IMR-90 (cell line): ENCODE measurements around the gene ZNF821. TPM values are rescaled to one million over a fixed set of nuclear protein-coding genes. Genes with fewer than 3 reads are reported as not detected.
A peak's percentile ranks its signal among the peaks of the same experiment; 100 is the strongest.

ENCODE experiments used
- ATAC-seq: fragments of 200-7000 bp; cut with Tn5 transposase; 2 replicates; pipeline ENCODE4 v1.9.1; 2020; ENCODE audit warnings: low read depth, mild to moderate bottlenecking, moderate library complexity
- BruUV-seq: library from RNA; stranded (reverse); fragments of 400-500 nt; replicated peaks from 2 replicates; lab custom pipeline; 2021; lab: Mats Ljungman, UMichigan
- CTCF ChIA-PET: fragments of 300-600 bp; formaldehyde crosslinking; extraction: SDS; loops from one replicate; lab custom pipeline; 2021; ENCODE audit warnings: antibody characterized with exemption; lab: Yijun Ruan, JAX
- POLR2A ChIA-PET: fragments of 300-600 bp; sonication (Branson Sonifier 250); formaldehyde crosslinking; loops from one replicate; lab custom pipeline; 2022; ENCODE audit warnings: antibody characterized with exemption; ENCODE audit not compliant: unreplicated experiment; lab: Charles Lee
- DNase-seq: peaks from one replicate; pipeline ENCODE4 v3.0.0; 2013
- H2AFZ ChIP-seq: replicated peaks from 2 replicates; pipeline ENCODE3; 2013; ENCODE audit warnings: low read length, mild to moderate bottlenecking; ENCODE audit not compliant: poor library complexity
- H2AK5ac ChIP-seq: 2 replicates; pipeline ENCODE4 v1.6.1; 2013; ENCODE audit warnings: low read depth, low read length, inconsistent platforms
- H2AK9ac ChIP-seq: replicated peaks from 2 replicates; pipeline ENCODE3; 2013; ENCODE audit warnings: mild to moderate bottlenecking, low read depth, low read length, moderate library complexity; ENCODE audit not compliant: poor library complexity
- H2BK120ac ChIP-seq: 2 replicates; pipeline ENCODE4 v1.6.1; 2013; ENCODE audit warnings: low read depth, low read length, inconsistent platforms
- H2BK15ac ChIP-seq: 3 replicates; pipeline ENCODE4 v1.6.1; 2013; ENCODE audit warnings: low read depth, low read length, inconsistent platforms
- H2BK20ac ChIP-seq: 2 replicates; pipeline ENCODE4 v1.6.1; 2013; ENCODE audit warnings: low read depth, mild to moderate bottlenecking, inconsistent platforms, low read length, moderate library complexity
- H2BK5ac ChIP-seq: 2 replicates; pipeline ENCODE4 v1.6.1; 2013; ENCODE audit warnings: mild to moderate bottlenecking, low read depth, low read length, inconsistent platforms; ENCODE audit not compliant: poor library complexity, severe bottlenecking
- H3K14ac ChIP-seq: replicated peaks from 2 replicates; pipeline ENCODE4 v1.6.1; 2013; ENCODE audit warnings: low read depth, low read length, inconsistent platforms
- H3K18ac ChIP-seq: 2 replicates; pipeline ENCODE4 v1.6.1; 2013; ENCODE audit warnings: low read depth, low read length, control low read depth
- H3K23ac ChIP-seq: 2 replicates; pipeline ENCODE4 v1.6.1; 2013; ENCODE audit warnings: low read depth, low read length, inconsistent platforms
- H3K27ac ChIP-seq: 2 replicates; pipeline ENCODE4 v1.5.1; 2013; ENCODE audit warnings: mild to moderate bottlenecking, control low read depth, low read length; ENCODE audit not compliant: insufficient read depth
- H3K27me3 ChIP-seq: 2 replicates; pipeline ENCODE4 v1.6.1; 2013; ENCODE audit warnings: low read length; ENCODE audit not compliant: control insufficient read depth, insufficient read depth
- H3K36me3 ChIP-seq: 2 replicates; pipeline ENCODE4 v1.6.1; 2013; ENCODE audit warnings: low read length, mixed read lengths; ENCODE audit not compliant: control insufficient read depth, insufficient read depth
- H3K4ac ChIP-seq: 2 replicates; pipeline ENCODE4 v1.6.1; 2013; ENCODE audit warnings: low read depth, low read length, inconsistent platforms
- H3K4me1 ChIP-seq: 2 replicates; pipeline ENCODE4 v1.6.1; 2013; ENCODE audit warnings: low read length, mixed read lengths; ENCODE audit not compliant: control insufficient read depth, insufficient read depth
- H3K4me2 ChIP-seq: 2 replicates; pipeline ENCODE4 v1.6.1; 2013; ENCODE audit warnings: low read depth, mild to moderate bottlenecking, control low read depth, low read length, moderate library complexity
- H3K4me3 ChIP-seq: 2 replicates; pipeline ENCODE4 v1.5.1; 2013; ENCODE audit warnings: low read depth, mild to moderate bottlenecking, control low read depth, low read length, moderate library complexity; ENCODE audit not compliant: insufficient read depth
- H3K56ac ChIP-seq: 2 replicates; pipeline ENCODE4 v1.6.1; 2013; ENCODE audit warnings: low read length, inconsistent platforms; ENCODE audit not compliant: insufficient read depth; ENCODE audit errors: extremely low read depth
- H3K79me1 ChIP-seq, 2 experiments: 2 replicates each; pipeline ENCODE4 v1.6.1; 2013; ENCODE audit warnings: low read length in 2 of 2, inconsistent platforms in 1 of 2, low read depth in 1 of 2
- H3K9ac ChIP-seq: 2 replicates; pipeline ENCODE4 v1.6.1; 2013; ENCODE audit warnings: low read depth, low read length, control low read depth
- H3K9me1 ChIP-seq: 2 replicates; pipeline ENCODE4 v1.6.1; 2013; ENCODE audit warnings: low read length, inconsistent platforms; ENCODE audit not compliant: insufficient read depth
- H3K9me3 ChIP-seq: 2 replicates; pipeline ENCODE4 v1.6.1; 2013; ENCODE audit warnings: low read length; ENCODE audit not compliant: control insufficient read depth, insufficient read depth
- H4K20me1 ChIP-seq: 2 replicates; pipeline ENCODE4 v1.6.1; 2013; ENCODE audit warnings: low read length, inconsistent platforms; ENCODE audit not compliant: insufficient read depth
- H4K5ac ChIP-seq: 2 replicates; pipeline ENCODE4 v1.6.1; 2013; ENCODE audit warnings: mild to moderate bottlenecking, low read depth, low read length, control low read depth
- H4K8ac ChIP-seq, 2 experiments: 2 replicates each; pipeline ENCODE4 v1.6.1; 2013; ENCODE audit warnings: low read depth in 2 of 2, low read length in 2 of 2, control low read depth in 1 of 2, inconsistent platforms in 1 of 2
- H4K91ac ChIP-seq: 2 replicates; pipeline ENCODE4 v1.6.1; 2013; ENCODE audit warnings: low read depth, low read length, inconsistent platforms; ENCODE audit not compliant: insufficient read depth
- BHLHE40 ChIP-seq: fragments of 150-350 bp; IDR thresholded peaks from 2 replicates; pipeline ENCODE4 v1.6.1; 2016; ENCODE audit warnings: mild to moderate bottlenecking, low read depth, low read length
- CHD1 ChIP-seq: IDR thresholded peaks from 2 replicates; pipeline ENCODE4 v1.6.1; 2012; ENCODE audit warnings: low read depth, low read length, improper control_type of control experiment
- RCOR1 ChIP-seq: IDR thresholded peaks from 2 replicates; pipeline ENCODE4 v1.6.1; 2012; ENCODE audit warnings: mild to moderate bottlenecking, low read length, improper control_type of control experiment; ENCODE audit not compliant: insufficient replicate concordance
- WGBS, 2 experiments: methylation state at CpG; one replicate each; pipeline versions ENCODE4 v1.1.5 to v1.1.7; 2013; ENCODE audit warnings: missing lambda C conversion rate in 2 of 2; ENCODE audit not compliant: insufficient read length in 1 of 2; ENCODE audit errors: extremely low coverage in 2 of 2; 5-methylcytosine and 5-hydroxymethylcytosine counted together
- dilution Hi-C: fragments of 300-500 bp; cut with HindIII; formaldehyde crosslinking; loops from one replicate; pipeline ENCODE4 v1.14.3; 2018; ENCODE audit warnings: low sequenced_read_pairs; ENCODE audit not compliant: unreplicated experiment
- in situ Hi-C: fragments of 300-500 bp; cut with MboI; formaldehyde crosslinking; loops from 3 replicates; pipeline ENCODE4 v1.14.3; 2019; ENCODE audit warnings: low sequenced_read_pairs, inconsistent platforms, mixed read lengths
- intact Hi-C: fragments of 100-400 bp; cut with micrococcal nuclease; formaldehyde crosslinking; loops from 2 replicates; pipeline ENCODE4 v1.10.0; 2022
- polyA plus RNA-seq, 3 experiments: library from polyadenylated mRNA; depleted of rRNA; stranded (reverse); fragments of >200 nt; gene quantifications; 2 replicates each; pipeline ENCODE4 v1.2.3, GENCODE V29; 2012; ENCODE audit warnings: low replicate concordance in 1 of 3
- total RNA-seq: library from RNA; depleted of rRNA; stranded (reverse); fragments of >200 nt; gene quantifications from 2 replicates; pipeline ENCODE4 v1.2.3, GENCODE V29; 2012

Gene ZNF821
- total and polyA plus RNA-seq, 2 of the 4 experiments (the other 2 are of a cell fraction) = 5.9 to 6.0 TPM

DNA sequence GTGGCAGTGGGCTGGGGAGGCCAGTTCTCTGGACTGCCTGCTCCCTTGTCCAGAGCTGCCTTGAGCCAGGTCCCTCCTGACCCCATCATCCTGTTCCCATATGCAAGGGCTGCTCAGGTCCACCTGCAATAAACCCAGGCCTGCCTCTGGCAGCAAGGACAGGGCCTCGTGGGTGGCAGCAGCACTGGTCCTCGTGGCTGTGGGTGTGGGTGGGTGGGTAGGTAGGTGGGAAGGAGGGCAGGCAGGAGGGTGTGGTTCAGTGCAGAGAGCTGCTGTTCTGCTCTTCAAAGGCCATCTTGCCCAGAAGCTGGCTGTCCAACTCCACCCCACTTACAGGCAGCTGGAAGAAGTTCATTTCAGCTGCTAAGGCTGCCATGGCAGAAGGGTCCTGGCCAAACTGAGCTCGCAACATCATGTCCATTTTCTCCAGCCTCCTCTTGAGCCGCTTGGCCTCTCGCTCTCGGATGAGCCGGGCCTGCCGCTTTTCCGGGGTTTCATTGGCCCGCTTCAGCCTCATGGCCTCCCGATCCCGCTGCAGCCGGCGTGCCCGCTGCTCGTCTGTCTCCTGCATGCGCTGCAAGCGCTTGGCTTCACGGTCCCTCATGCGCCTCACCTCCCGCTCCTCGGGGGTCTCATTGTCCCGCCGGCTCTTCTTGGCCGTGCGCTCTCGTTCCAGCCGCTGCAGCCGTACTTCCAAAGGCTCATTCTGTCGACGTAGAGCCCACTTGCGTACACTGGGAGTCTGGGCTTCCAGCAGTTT lies 24.0 kb downstream of the ZNF821 start:
- no peak overlapping the region for H2BK120ac ChIP-seq
- no peak overlapping the region for H4K91ac ChIP-seq
- H3K4ac ChIP-seq = no peak overlapping the region
- no peak for TF ChIP-seq RCOR1
- TF ChIP-seq BHLHE40 = no peak
- TF ChIP-seq CHD1 = no peak
- no peak overlapping the region for H2BK20ac ChIP-seq
- H3K18ac ChIP-seq = no peak overlapping the region
- no peaks in the 10 kb centered on the region for H3K27me3 ChIP-seq
- H2AK9ac ChIP-seq = no peak overlapping the region
- no peak overlapping the region for H3K14ac ChIP-seq
- no peak overlapping the region for H2BK15ac ChIP-seq
- BruUV-seq = no TSS peak
- H3K9me1 ChIP-seq = peaks cover 10% of the 10 kb centered on the region
- no peaks in the 10 kb centered on the region for H3K4me1 ChIP-seq
- ChIA-PET CTCF (no interaction called here), POLR2A (no interaction called here)
- no peak overlapping the region for H3K4me2 ChIP-seq
- DNase-seq (no peak), ATAC-seq (no peak)
- intact Hi-C loops (no loop called here), dilution Hi-C loops (no loop called here), in situ Hi-C loops (no loop called here)
- H2AFZ ChIP-seq = peak overlapping the region; percentile 17
- peaks cover 19 to 39% of the 10 kb centered on the region in 2 experiments for H3K79me1 ChIP-seq
- H3K4me3 ChIP-seq = no peak overlapping the region
- H3K27ac ChIP-seq = no peak overlapping the region
- H4K5ac ChIP-seq = no peak overlapping the region
- H3K23ac ChIP-seq = no peak overlapping the region
- H3K36me3 ChIP-seq = peaks cover 34% of the 10 kb centered on the region
- no peak overlapping the region for H3K9ac ChIP-seq
- H4K8ac ChIP-seq = no peak overlapping the region
- peaks cover 16% of the 10 kb centered on the region for H4K20me1 ChIP-seq
- no peak overlapping the region for H2BK5ac ChIP-seq
- H2AK5ac ChIP-seq = no peak overlapping the region
- H3K56ac ChIP-seq = no peak overlapping the region
- H3K9me3 ChIP-seq = no peaks in the 10 kb centered on the region
- 100% methylated on average over 9 of the region's 32 CpGs; no CpG with 5 or more reads in 1 of the 2 experiments for WGBS, 2 experiments
